Transverse colon (tissue), 4 donors: Measurements from ENCODE around the gene PTGES. TPM values are rescaled to one million over a fixed set of nuclear protein-coding genes. Genes with fewer than 3 reads are reported as not detected.
A peak's percentile ranks its signal among the peaks of the same experiment; 100 is the strongest.

ENCODE experiments used
- DNase-seq: peaks from one replicate; pipeline ENCODE4 v3.0.0-alpha.2; 2019
- H3K27ac ChIP-seq, 4 donors: fragments of 200-600 bp; sonication (generic); 2 replicates each; pipeline ENCODE4 v1.5.1; 2016 to 2018; ENCODE audit warnings: inconsistent platforms in 4 of 4
- H3K27me3 ChIP-seq: fragments of 200-600 bp; sonication (generic); 2 replicates; pipeline ENCODE4 v1.5.1; 2017; ENCODE audit warnings: inconsistent platforms
- H3K36me3 ChIP-seq, 4 donors: fragments of 200-600 bp; sonication (generic); 2 replicates each; pipeline ENCODE4 v1.5.1; 2017 to 2019; ENCODE audit warnings: inconsistent platforms in 4 of 4
- H3K4me1 ChIP-seq, 4 donors: fragments of 200-600 bp; sonication (generic); 2 replicates each; pipeline ENCODE4 v1.5.1; 2017 to 2020; ENCODE audit warnings: inconsistent platforms in 4 of 4
- H3K4me3 ChIP-seq, 4 donors: fragments of 200-600 bp; sonication (generic); 1 replicate in 1 of 4; 2 replicates in 3 of 4; pipeline versions ENCODE4 v1.5.1 to v1.6.1; 2017 to 2019; ENCODE audit warnings: inconsistent platforms in 4 of 4
- H3K9me3 ChIP-seq, 2 donors: fragments of 200-600 bp; sonication (generic); 2 replicates each; pipeline ENCODE4 v1.5.1; 2017 to 2019; ENCODE audit warnings: inconsistent platforms in 2 of 2
- EP300 ChIP-seq: sonication (generic); formaldehyde crosslinking; IDR thresholded peaks from one replicate; pipeline ENCODE4 v1.6.1; 2017; ENCODE audit warnings: antibody characterized with exemption, low read depth
- POLR2A ChIP-seq: fragments of 450-650 bp; IDR thresholded peaks from one replicate; pipeline ENCODE4 v1.6.1; 2016; ENCODE audit warnings: antibody characterized with exemption, mild to moderate bottlenecking, moderate library complexity
- POLR2AphosphoS5 ChIP-seq, 3 donors: sonication (generic); formaldehyde crosslinking; IDR thresholded peaks; one replicate each; pipeline ENCODE4 v1.6.1; 2016; ENCODE audit warnings: antibody characterized with exemption in 3 of 3
- WGBS, 2 donors: methylation state at CpG; one replicate each; pipeline ENCODE4 v1.1.5; 2018; ENCODE audit warnings: low coverage in 1 of 2; 5-methylcytosine and 5-hydroxymethylcytosine counted together
- in situ Hi-C, 4 donors: fragments of 200-750 bp; cut with MboI; loops; one replicate each; pipeline versions ENCODE4 v1.15.0 to v1.15.1; 2017; ENCODE audit warnings: low sequenced_read_pairs in 3 of 4, low pct_ligation_motif_present in 1 of 4, low pct_unique_long_range_greater_than_20kb in 1 of 4
- intact Hi-C: fragments of 100-400 bp; cut with DNase I; formaldehyde crosslinking; loops from one replicate; pipeline ENCODE4 v1.15.1; 2023; ENCODE audit warnings: low total_unique reads
- total RNA-seq, 4 donors: library from RNA; depleted of rRNA; stranded (reverse); fragments of >200 nt; gene quantifications; one replicate each; pipeline ENCODE4 v1.1.0, GENCODE V29; 2016
- TF ChIP-seq, protein P1 (sequence below), 5 experiments: fragments of 200-600 bp in 3 of 5; fragments of 450-650 bp in 2 of 5; sonication (generic) in 3 of 5; IDR thresholded peaks; 1 replicate in 2 of 5; 2 replicates in 3 of 5; pipeline ENCODE4 v1.5.1; 2016 to 2017; ENCODE audit warnings: antibody characterized with exemption in 5 of 5, inconsistent platforms in 3 of 5, mild to moderate bottlenecking in 2 of 5, moderate library complexity in 1 of 5

Gene PTGES
- total RNA-seq, 4 donors from 2014 or later = 0.75 to 11.0 (median 2.2) TPM

DNA sequence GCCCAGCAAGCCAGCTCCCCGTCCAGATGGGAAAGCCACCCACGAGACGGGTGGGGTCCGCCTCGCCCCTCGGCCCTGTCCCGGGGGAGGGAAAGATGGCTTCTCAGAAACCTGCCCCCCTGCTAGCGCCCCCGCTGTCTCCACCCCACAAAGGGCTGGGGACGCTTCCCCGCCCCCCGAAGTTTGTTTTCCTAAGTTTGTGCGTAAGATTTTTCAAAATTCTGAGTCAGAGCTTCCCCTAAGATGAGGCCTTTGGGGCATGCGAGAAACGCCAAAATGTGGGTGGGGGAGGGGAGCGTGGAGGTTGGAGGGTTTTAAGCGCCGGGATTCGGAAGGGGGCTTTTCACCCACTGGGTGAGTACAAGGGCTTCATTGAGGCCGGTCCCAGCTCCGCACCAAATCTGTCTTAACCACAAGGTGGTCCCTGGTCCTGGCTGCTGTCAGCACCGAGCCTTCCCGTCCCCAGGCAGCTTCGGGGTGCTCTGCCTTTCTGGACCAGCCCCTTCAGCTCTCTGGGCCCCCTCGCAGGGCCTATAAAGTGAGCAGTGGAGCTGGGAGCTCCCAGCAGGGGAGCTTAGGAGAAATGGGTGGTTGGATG, 55.1 kb downstream of the PTGES start:
- H3K4me1 ChIP-seq = peaks cover 1 to 26% (median 14%) of the 10 kb centered on the region in 4 donors
- DNase-seq = peak; percentile 15
- H3K27ac ChIP-seq = peak overlapping the region; percentile 21 to 52 (median 38)
- in situ Hi-C loops (no loop called here), intact Hi-C loops (no loop called here)
- H3K27me3 ChIP-seq = peaks cover 48% of the 10 kb centered on the region
- no peaks in the 10 kb centered on the region for H3K9me3 ChIP-seq
- no peak for TF ChIP-seq POLR2AphosphoS5 (IDR thresholded peaks at IDR 0.05)
- no peak for TF ChIP-seq EP300
- TF ChIP-seq, protein P1, sequence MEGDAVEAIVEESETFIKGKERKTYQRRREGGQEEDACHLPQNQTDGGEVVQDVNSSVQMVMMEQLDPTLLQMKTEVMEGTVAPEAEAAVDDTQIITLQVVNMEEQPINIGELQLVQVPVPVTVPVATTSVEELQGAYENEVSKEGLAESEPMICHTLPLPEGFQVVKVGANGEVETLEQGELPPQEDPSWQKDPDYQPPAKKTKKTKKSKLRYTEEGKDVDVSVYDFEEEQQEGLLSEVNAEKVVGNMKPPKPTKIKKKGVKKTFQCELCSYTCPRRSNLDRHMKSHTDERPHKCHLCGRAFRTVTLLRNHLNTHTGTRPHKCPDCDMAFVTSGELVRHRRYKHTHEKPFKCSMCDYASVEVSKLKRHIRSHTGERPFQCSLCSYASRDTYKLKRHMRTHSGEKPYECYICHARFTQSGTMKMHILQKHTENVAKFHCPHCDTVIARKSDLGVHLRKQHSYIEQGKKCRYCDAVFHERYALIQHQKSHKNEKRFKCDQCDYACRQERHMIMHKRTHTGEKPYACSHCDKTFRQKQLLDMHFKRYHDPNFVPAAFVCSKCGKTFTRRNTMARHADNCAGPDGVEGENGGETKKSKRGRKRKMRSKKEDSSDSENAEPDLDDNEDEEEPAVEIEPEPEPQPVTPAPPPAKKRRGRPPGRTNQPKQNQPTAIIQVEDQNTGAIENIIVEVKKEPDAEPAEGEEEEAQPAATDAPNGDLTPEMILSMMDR (IDR thresholded peaks at IDR 0.05) = no peak
- no peak for TF ChIP-seq POLR2A
- H3K36me3 ChIP-seq = no peaks in the 10 kb centered on the region
- peak overlapping the region in 3 of 4 donors; percentile 19 to 42 (median 29) for H3K4me3 ChIP-seq
- 8 to 10% methylated on average over 5 to 19 of the region's 25 CpGs for WGBS, 2 donors

DNA sequence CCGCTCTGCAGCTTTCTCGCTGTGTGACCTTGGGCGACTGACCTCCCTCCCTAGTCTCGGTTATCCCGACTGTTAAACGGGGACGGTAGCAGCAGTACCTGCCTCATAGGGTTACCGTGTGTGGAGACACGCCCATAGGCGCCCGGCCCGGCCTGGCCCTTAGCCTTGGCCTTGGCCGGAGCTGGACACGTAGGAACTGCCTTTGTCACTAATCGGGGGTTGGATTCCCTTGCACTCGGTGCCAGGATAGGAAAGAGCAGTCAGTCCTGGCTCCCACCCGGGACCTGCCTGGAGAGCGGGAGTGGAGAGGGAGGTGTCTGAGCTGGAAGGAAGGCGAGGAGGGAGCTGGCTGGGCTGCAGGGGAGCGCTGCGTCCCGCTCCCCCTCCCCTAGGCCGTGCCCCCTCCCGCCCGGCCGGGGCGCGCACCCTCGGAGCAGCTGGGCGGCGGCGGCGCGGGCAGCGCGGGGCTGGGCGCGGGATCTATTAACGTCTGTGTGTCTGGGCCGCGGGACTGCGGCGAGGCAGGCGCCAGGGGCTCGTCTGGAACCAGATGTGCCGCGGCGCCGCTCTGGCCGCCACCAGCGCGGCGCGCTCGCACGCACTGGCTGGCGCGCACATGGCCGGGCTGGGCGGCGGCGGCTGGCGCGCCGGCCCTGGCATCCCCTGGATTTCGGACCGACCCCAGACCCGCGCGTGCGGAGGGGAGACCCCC, 55.7 kb downstream of the PTGES start:
- intact Hi-C loops (no loop called here), in situ Hi-C loops (no loop called here)
- 14% methylated on average over 26 of the region's 71 CpGs; no CpG with 5 or more reads in 1 of the 2 donors for WGBS, 2 donors
- TF ChIP-seq, protein P1 (IDR thresholded peaks at IDR 0.05) = no peak
- TF ChIP-seq POLR2A (no peak), POLR2AphosphoS5 (IDR thresholded peaks at IDR 0.05) (no peak)
- Histone ChIP-seq H3K36me3 (no peaks in the 10 kb centered on the region), H3K9me3 (no peaks in the 10 kb centered on the region), H3K4me3 (peak overlapping the region in 3 of 4 donors; percentile 19 to 42 (median 29)), H3K27ac (peak overlapping the region; percentile 21 to 52 (median 38)), H3K27me3 (peaks cover 48% of the 10 kb centered on the region), H3K4me1 (peaks cover 0 to 19% (median 12%) of the 10 kb centered on the region in 4 donors)
- no peak for DNase-seq

DNA sequence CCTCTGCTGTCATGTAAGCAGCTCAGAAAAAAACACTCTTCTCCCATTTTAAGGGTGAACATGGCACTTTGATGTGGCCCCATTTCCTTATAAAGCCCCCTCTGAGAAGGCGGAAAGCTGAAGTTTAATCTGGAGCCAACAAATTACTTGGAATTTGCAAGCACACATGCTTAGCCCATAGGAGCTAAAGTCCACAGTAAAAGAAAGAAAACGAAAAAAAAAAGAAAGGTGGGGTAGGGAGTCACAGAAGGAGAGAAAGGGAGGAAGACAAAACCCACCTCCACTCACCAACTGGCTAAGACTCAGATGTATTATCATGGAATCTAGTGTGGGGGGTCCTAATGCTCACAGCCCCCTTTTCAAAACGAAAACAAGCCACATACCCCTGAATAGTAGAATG, 57.0 kb downstream of the PTGES start:
- no peak for DNase-seq
- no peaks in the 10 kb centered on the region for H3K9me3 ChIP-seq
- H3K4me1 ChIP-seq = peaks cover 0 to 15% (median 12%) of the 10 kb centered on the region in 4 donors
- in situ Hi-C loops (no loop called here), intact Hi-C loops (loop anchor here (1.0 kb wide), 1 partner anchor 38 kb away; no protein-coding TSS in a partner anchor)
- no peak overlapping the region for H3K27ac ChIP-seq
- WGBS, 2 donors = 58 to 64% methylated on average over 3 of the region's 3 CpGs
- peaks cover 48% of the 10 kb centered on the region for H3K27me3 ChIP-seq
- no peaks in the 10 kb centered on the region for H3K36me3 ChIP-seq
- no peak for TF ChIP-seq POLR2AphosphoS5 (IDR thresholded peaks at IDR 0.05)
- TF ChIP-seq, protein P1 (IDR thresholded peaks at IDR 0.05) = no peak
- no peak overlapping the region for H3K4me3 ChIP-seq

DNA sequence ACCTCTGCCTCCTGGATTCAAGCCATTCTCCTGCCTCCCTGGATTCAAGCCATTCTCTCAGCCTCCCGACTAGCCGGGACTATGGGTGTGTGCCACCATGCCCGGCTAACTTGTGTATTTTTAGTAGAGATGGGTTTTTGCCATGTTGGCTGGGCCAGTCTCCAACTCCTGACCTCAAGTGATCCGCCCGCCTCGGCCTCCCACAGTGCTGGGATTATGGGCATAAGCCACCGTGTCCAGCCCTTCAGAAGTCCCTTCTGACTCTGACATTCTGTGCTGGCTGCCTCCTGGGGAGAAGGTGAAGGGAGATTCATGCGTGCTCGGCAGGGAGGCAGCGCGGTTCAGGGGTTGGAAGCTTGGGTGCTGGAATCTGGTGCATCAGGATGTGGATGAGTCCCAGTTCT, 58.6 kb downstream of the PTGES start:
- in situ Hi-C loops (no loop called here), intact Hi-C loops (no loop called here)
- DNase-seq = no peak
- H3K9me3 ChIP-seq = no peaks in the 10 kb centered on the region
- no peaks in the 10 kb centered on the region for H3K36me3 ChIP-seq
- peaks cover 0 to 15% (median 12%) of the 10 kb centered on the region in 4 donors for H3K4me1 ChIP-seq
- TF ChIP-seq POLR2AphosphoS5 (IDR thresholded peaks at IDR 0.05) (no peak), EP300 (no peak), POLR2A (no peak)
- TF ChIP-seq, protein P1 (IDR thresholded peaks at IDR 0.05) = no peak
- H3K4me3 ChIP-seq = no peak overlapping the region
- WGBS, 2 donors = 65% methylated on average over 11 of the region's 11 CpGs; no CpG with 5 or more reads in 1 of the 2 donors
- H3K27ac ChIP-seq = no peak overlapping the region
- peaks cover 43% of the 10 kb centered on the region for H3K27me3 ChIP-seq
